ENCODE data around the gene CCDC141.

The CCDC141 gene

GRCh38 chr2:178863856-178864620 is 185.9 kb downstream of the CCDC141 start:
- DNase-seq: no peak

- no peak for DNase-seq
These were observed 186.6 kb downstream of the CCDC141 start for GRCh38 chr2:178863130-178863855.

- DNase-seq: no peak
These were observed 189.4 kb downstream of the CCDC141 start for GRCh38 chr2:178860551-178860950.

- no peak for DNase-seq
These were observed 190.2 kb downstream of the CCDC141 start for GRCh38 chr2:178859730-178860129.

- DNase-seq: no peak
These were observed 190.9 kb downstream of the CCDC141 start for GRCh38 chr2:178858896-178859625.

- DNase-seq: no peak
These were observed 194.8 kb downstream of the CCDC141 start for GRCh38 chr2:178855151-178855550.

GRCh38 chr2:178848335-178848734 is 201.6 kb downstream of the CCDC141 start:
- DNase-seq: no peak

- DNase-seq: no peak
These were observed 203.5 kb downstream of the CCDC141 start for GRCh38 chr2:178846458-178846802.

- DNase-seq: no peak
These were observed 204.1 kb downstream of the CCDC141 start for GRCh38 chr2:178845566-178846457.

GRCh38 chr2:178844701-178845100 is 205.2 kb downstream of the CCDC141 start:
- no peak for DNase-seq

GRCh38 chr2:178844269-178844668 is 205.7 kb downstream of the CCDC141 start:
- no peak for DNase-seq

- no peak for DNase-seq
These were observed 206.2 kb downstream of the CCDC141 start for GRCh38 chr2:178843697-178844096.

GRCh38 chr2:178836807-178837206 is 213.1 kb downstream of the CCDC141 start:
- no peak for DNase-seq

GRCh38 chr2:178834086-178834485 is 215.9 kb downstream of the CCDC141 start:
- no peak for DNase-seq

GRCh38 chr2:178833382-178833781 is 216.6 kb downstream of the CCDC141 start:
- DNase-seq: no peak

- DNase-seq: no peak
These were observed 219.5 kb downstream of the CCDC141 start for GRCh38 chr2:178830451-178830850.

GRCh38 chr2:178829981-178830380 is 220.0 kb downstream of the CCDC141 start:
- DNase-seq: no peak

GRCh38 chr2:178829299-178829960 is 220.5 kb downstream of the CCDC141 start:
- DNase-seq: no peak

- DNase-seq: no peak
These were observed 221.5 kb downstream of the CCDC141 start for GRCh38 chr2:178828486-178828881.

- DNase-seq: no peak
These were observed 222.0 kb downstream of the CCDC141 start for GRCh38 chr2:178827739-178828485.

- no peak for DNase-seq
These were observed 222.8 kb downstream of the CCDC141 start for GRCh38 chr2:178827111-178827510.

All from NCI-H82 (cell line).